DOHH2 (cell line): ENCODE results near the gene TTC21B.

ENCODE experiments used
- H3F3A ChIP-seq: fragments of 200-600 bp; sonication (generic), shearing (Covaris generic); 2 replicates; pipeline ENCODE4 v1.6.0; 2016; ENCODE audit warnings: antibody characterized with exemption, mild to moderate bottlenecking; ENCODE audit not compliant: control insufficient read depth, insufficient read depth
- H3K27ac ChIP-seq: fragments of 200-600 bp; sonication (generic); 2 replicates; pipeline ENCODE4 v1.5.1; 2014; ENCODE audit warnings: low read depth, mild to moderate bottlenecking, low read length, moderate library complexity
- H3K27me3 ChIP-seq: fragments of 200-600 bp; sonication (generic); 2 replicates; pipeline ENCODE4 v1.6.1; 2014; ENCODE audit warnings: mild to moderate bottlenecking, low read length, mixed read lengths; ENCODE audit not compliant: control insufficient read depth
- H3K36me3 ChIP-seq: fragments of 200-600 bp; sonication (generic); 2 replicates; pipeline ENCODE4 v1.6.1; 2014; ENCODE audit warnings: mild to moderate bottlenecking, low read length, moderate library complexity, mixed read lengths; ENCODE audit not compliant: control insufficient read depth
- H3K4me1 ChIP-seq: fragments of 200-600 bp; sonication (generic); 2 replicates; pipeline ENCODE4 v1.6.1; 2014; ENCODE audit warnings: mild to moderate bottlenecking, low read length, mixed read lengths; ENCODE audit not compliant: control insufficient read depth
- H3K4me2 ChIP-seq: fragments of 200-600 bp; sonication (generic); 2 replicates; pipeline ENCODE4 v1.6.0; 2014; ENCODE audit warnings: mild to moderate bottlenecking, low read length, moderate library complexity
- H3K4me3 ChIP-seq: fragments of 200-600 bp; sonication (generic); 2 replicates; pipeline ENCODE4 v1.5.1; 2014; ENCODE audit warnings: mild to moderate bottlenecking, low read length, mixed read lengths
- H3K79me2 ChIP-seq: fragments of 200-600 bp; sonication (generic); 2 replicates; pipeline ENCODE4 v1.6.1; 2014; ENCODE audit warnings: mild to moderate bottlenecking, low read length, mixed read lengths; ENCODE audit not compliant: control insufficient read depth
- H3K9me2 ChIP-seq: fragments of 200-600 bp; sonication (generic); replicated peaks from 2 replicates; pipeline ENCODE4 v1.6.1; 2014; ENCODE audit warnings: mild to moderate bottlenecking, low read length, mixed read lengths; ENCODE audit not compliant: control insufficient read depth
- H3K9me3 ChIP-seq: fragments of 200-600 bp; sonication (generic); 2 replicates; pipeline ENCODE4 v1.6.1; 2014; ENCODE audit warnings: antibody characterized with exemption, low read length, mixed read lengths; ENCODE audit not compliant: control insufficient read depth, insufficient read depth
- H4K20me1 ChIP-seq: fragments of 200-600 bp; sonication (generic); 2 replicates; pipeline ENCODE4 v1.6.0; 2014; ENCODE audit warnings: low read depth, mild to moderate bottlenecking, antibody characterized with exemption, low read length, moderate library complexity; ENCODE audit not compliant: control insufficient read depth, insufficient read depth
- CTCF ChIP-seq: fragments of 200-600 bp; sonication (generic); IDR thresholded peaks from one replicate; pipeline ENCODE4 v1.5.1; 2014; ENCODE audit warnings: antibody characterized with exemption, mild to moderate bottlenecking, low read depth, low read length; ENCODE audit not compliant: poor library complexity, severe bottlenecking
- EZH2phosphoT487 ChIP-seq: fragments of 200-600 bp; sonication (generic); IDR thresholded peaks from 2 replicates; pipeline ENCODE4 v1.6.1; 2017; ENCODE audit warnings: borderline replicate concordance, mild to moderate bottlenecking, antibody characterized with exemption, low read length, moderate library complexity, mixed read lengths

Gene TTC21B

DNA sequence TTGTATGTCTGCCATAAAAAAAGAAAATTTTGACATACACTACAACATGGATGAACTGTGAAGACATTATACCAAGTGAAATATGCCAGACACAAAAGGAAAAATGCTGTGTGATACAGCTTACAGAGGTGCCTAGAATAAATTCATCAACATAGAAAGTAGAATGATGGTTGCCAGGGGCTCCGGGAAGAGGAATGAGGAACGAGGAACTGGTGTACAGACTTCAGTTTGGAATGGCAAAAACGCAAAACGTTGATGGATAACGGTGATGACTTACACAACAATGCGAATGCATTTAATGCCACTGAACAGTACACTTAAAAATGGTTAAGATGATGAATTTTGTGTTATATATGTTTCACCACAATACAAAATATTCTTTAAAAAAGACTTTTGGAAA, 61.0 kb downstream of the TTC21B start:
- Histone ChIP-seq H3K4me3 (no peak overlapping the region), H3K4me2 (no peak overlapping the region), H3K9me2 (no peaks in the 10 kb centered on the region), H3K4me1 (0 out of 2 replicates have a peak, but pooled peaks cover 3% of the 10 kb centered on the region), H3F3A (no peaks in the 10 kb centered on the region), H3K79me2 (no peaks in the 10 kb centered on the region), H3K36me3 (peaks cover 40% of the 10 kb centered on the region), H4K20me1 (no peaks in the 10 kb centered on the region), H3K27me3 (no peaks in the 10 kb centered on the region), H3K9me3 (no peaks in the 10 kb centered on the region), H3K27ac (no peak overlapping the region)
- no peak for TF ChIP-seq CTCF
- no peak for TF ChIP-seq EZH2phosphoT487

GRCh38 chr2:165891943-165892342, 61.6 kb downstream of the TTC21B start:
- Histone ChIP-seq H4K20me1 (no peaks in the 10 kb centered on the region), H3K9me2 (no peaks in the 10 kb centered on the region), H3K4me2 (no peak overlapping the region), H3K79me2 (no peaks in the 10 kb centered on the region), H3K4me3 (no peak overlapping the region), H3K9me3 (no peaks in the 10 kb centered on the region), H3K27me3 (no peaks in the 10 kb centered on the region), H3F3A (no peaks in the 10 kb centered on the region), H3K27ac (no peak overlapping the region), H3K36me3 (peaks cover 37% of the 10 kb centered on the region), H3K4me1 (0 out of 2 replicates have a peak, but pooled peaks cover 3% of the 10 kb centered on the region)
- no peak for TF ChIP-seq EZH2phosphoT487
- no peak for TF ChIP-seq CTCF

- Histone ChIP-seq H3K9me3 (no peaks in the 10 kb centered on the region), H3K79me2 (no peaks in the 10 kb centered on the region), H3F3A (no peaks in the 10 kb centered on the region), H3K27me3 (no peaks in the 10 kb centered on the region), H4K20me1 (no peaks in the 10 kb centered on the region), H3K4me3 (no peak overlapping the region), H3K27ac (no peak overlapping the region), H3K4me1 (0 out of 2 replicates have a peak, but pooled peaks cover 2% of the 10 kb centered on the region), H3K4me2 (no peak overlapping the region), H3K9me2 (no peaks in the 10 kb centered on the region), H3K36me3 (peaks cover 37% of the 10 kb centered on the region)
- TF ChIP-seq CTCF = no peak
- no peak for TF ChIP-seq EZH2phosphoT487
These were observed 62.2 kb downstream of the TTC21B start for GRCh38 chr2:165891345-165891744.
